Body of pancreas (tissue), 4 donors: ENCODE measurements around the gene SLC25A51. TPM values are rescaled to one million over a fixed set of nuclear protein-coding genes. Genes with fewer than 3 reads are reported as not detected.

Experiments
- ATAC-seq: fragments of 150-250 bp; one replicate; pipeline ENCODE4 v1.9.1; 2016
- DNase-seq, 4 donors: peaks; one replicate each; pipeline ENCODE4 v3.0.0-alpha.2; 2019
- H3K27ac ChIP-seq, 4 donors: fragments of 200-600 bp; sonication (generic); 1 replicate in 3 of 4; 2 replicates in 1 of 4; pipeline versions ENCODE4 v1.5.1 to v1.6.1; 2016 to 2019; ENCODE audit warnings: mild to moderate bottlenecking in 1 of 4, mixed read lengths in 1 of 4, moderate library complexity in 1 of 4
- H3K27me3 ChIP-seq, 2 donors: fragments of 200-600 bp; sonication (generic); one replicate each; pipeline ENCODE4 v1.6.0; 2016; ENCODE audit warnings: mild to moderate bottlenecking in 1 of 2
- H3K36me3 ChIP-seq, 2 donors: fragments of 200-600 bp; sonication (generic); replicated peaks in 1 of 2; 2 replicates each; pipeline ENCODE4 v1.5.1; 2016; ENCODE audit warnings: low read depth in 2 of 2; ENCODE audit not compliant: insufficient read depth in 1 of 2
- H3K4me1 ChIP-seq: fragments of 200-600 bp; sonication (generic); one replicate; pipeline ENCODE4 v1.6.0; 2016
- H3K4me3 ChIP-seq, 2 donors: fragments of 200-600 bp; sonication (generic); 1 replicate in 1 of 2; 2 replicates in 1 of 2; pipeline ENCODE4 v1.5.1; 2016 to 2019
- H3K9me3 ChIP-seq, 3 donors: fragments of 200-600 bp; sonication (generic); 1 replicate in 2 of 3; 2 replicates in 1 of 3; pipeline ENCODE4 v1.5.1; 2016
- CTCF ChIP-seq, 7 experiments: fragments of 450-650 bp in 4 of 7; fragments of 200-600 bp in 3 of 7; sonication (generic) in 3 of 7; IDR thresholded peaks; one replicate each; pipeline ENCODE4 v1.5.1; 2016 to 2019; ENCODE audit warnings: antibody characterized with exemption in 7 of 7
- POLR2A ChIP-seq, 3 donors: fragments of 450-650 bp; IDR thresholded peaks; one replicate each; pipeline ENCODE4 v1.6.1; 2016; ENCODE audit warnings: antibody characterized with exemption in 3 of 3, mild to moderate bottlenecking in 2 of 3
- WGBS, 2 donors: methylation state at CpG; one replicate each; pipeline ENCODE4 v1.1.5; 2017; 5-methylcytosine and 5-hydroxymethylcytosine counted together
- intact Hi-C: fragments of 100-400 bp; cut with DNase I; formaldehyde crosslinking; loops from one replicate; pipeline ENCODE4 v1.15.1; 2023
- total RNA-seq, 2 donors: library from RNA; depleted of rRNA; stranded (reverse); fragments of >200 nt; gene quantifications; one replicate each; pipeline ENCODE4 v1.1.0, GENCODE V29; 2016

SLC25A51 gene
- total RNA-seq, 2 donors from 2014 or later: 17.1 to 18.1 TPM

- DNase-seq (no peak), ATAC-seq (no peak)
- no peaks in the 10 kb centered on the region for H3K9me3 ChIP-seq
- H3K27ac ChIP-seq: no peak overlapping the region
- WGBS, 2 donors: 90 to 92% methylated on average over 2 of the region's 2 CpGs
- peaks cover 0 to 2% of the 10 kb centered on the region in 2 donors for H3K36me3 ChIP-seq
- H3K4me3 ChIP-seq: no peak overlapping the region
- intact Hi-C loops: no loop called here
- TF ChIP-seq CTCF (IDR thresholded peaks at IDR 0.05) (no peak), POLR2A (IDR thresholded peaks at IDR 0.05) (no peak)
- no peaks in the 10 kb centered on the region for H3K4me1 ChIP-seq
- no peaks in the 10 kb centered on the region for H3K27me3 ChIP-seq
These were observed 22.9 kb downstream of the SLC25A51 start for GRCh38 chr9:37880916-37881479.

DNA sequence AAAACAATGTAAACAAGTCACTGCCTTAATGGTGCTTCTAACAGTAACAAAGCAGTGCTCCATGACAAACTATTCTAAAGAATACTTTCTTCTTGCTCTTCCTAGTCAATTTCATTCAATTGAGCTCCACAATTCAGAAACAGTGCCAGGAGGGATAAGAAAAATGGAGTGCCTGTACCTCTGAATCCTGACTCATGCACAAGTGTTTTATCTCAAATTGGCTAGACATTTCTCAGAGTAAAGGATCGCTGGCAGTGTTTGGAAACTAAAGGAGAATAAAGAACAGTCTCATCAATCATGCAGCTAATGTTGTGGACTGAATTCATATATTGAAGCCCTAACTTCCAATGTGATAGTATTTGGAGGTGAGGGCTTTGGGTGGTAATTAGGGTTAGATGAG, 27.6 kb downstream of the SLC25A51 start:
- no peak for ATAC-seq
- H3K36me3 ChIP-seq: no peaks in the 10 kb centered on the region
- no peaks in the 10 kb centered on the region for H3K4me1 ChIP-seq
- H3K9me3 ChIP-seq: no peaks in the 10 kb centered on the region
- H3K27me3 ChIP-seq: no peaks in the 10 kb centered on the region
- DNase-seq: no peak
- intact Hi-C loops: no loop called here
- no peak overlapping the region for H3K4me3 ChIP-seq
- TF ChIP-seq CTCF (IDR thresholded peaks at IDR 0.05): no peak
- no peak overlapping the region for H3K27ac ChIP-seq
- WGBS, 2 donors: 84 to 94% methylated on average over 1 of the region's 1 CpG

DNA sequence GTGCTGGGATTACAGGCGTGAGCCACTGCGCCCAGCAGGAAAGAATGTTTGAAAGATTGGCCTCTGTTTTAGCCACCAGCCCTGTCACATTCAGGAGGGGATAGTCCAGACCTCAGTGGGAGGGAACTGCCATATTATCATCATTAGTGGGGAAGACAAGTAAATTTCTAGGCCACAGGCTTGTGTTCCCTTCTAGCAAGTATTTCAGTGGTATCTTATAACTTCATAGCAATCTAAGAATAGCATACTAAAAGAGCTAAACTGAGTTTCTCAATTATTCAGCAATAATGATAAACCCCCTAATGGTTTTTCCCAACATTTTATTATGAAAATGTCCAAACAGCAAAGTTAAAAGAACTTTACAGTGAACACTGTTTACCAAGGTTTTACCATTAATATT, 30.0 kb downstream of the SLC25A51 start:
- Histone ChIP-seq H3K9me3 (no peaks in the 10 kb centered on the region), H3K27me3 (no peaks in the 10 kb centered on the region), H3K27ac (no peak overlapping the region), H3K4me1 (no peaks in the 10 kb centered on the region), H3K4me3 (no peak overlapping the region), H3K36me3 (no peaks in the 10 kb centered on the region)
- no peak for ATAC-seq
- intact Hi-C loops: no loop called here
- DNase-seq: no peak
- no peak for TF ChIP-seq POLR2A (IDR thresholded peaks at IDR 0.05)
- no peak for TF ChIP-seq CTCF (IDR thresholded peaks at IDR 0.05)
- 100% methylated on average over 2 of the region's 2 CpGs for whole genome bisulfite sequencing, 2 donors

GRCh38 chr9:37870799-37871176, 33.1 kb downstream of the SLC25A51 start:
- TF ChIP-seq POLR2A (IDR thresholded peaks at IDR 0.05) (no peak), CTCF (IDR thresholded peaks at IDR 0.05) (no peak)
- DNase-seq (no peak), ATAC-seq (no peak)
- 74 to 81% methylated on average over 5 of the region's 5 CpGs for WGBS, 2 donors
- no peaks in the 10 kb centered on the region for H3K9me3 ChIP-seq
- H3K4me1 ChIP-seq: no peaks in the 10 kb centered on the region
- H3K36me3 ChIP-seq: peaks cover 0 to 2% of the 10 kb centered on the region in 2 donors
- no peak overlapping the region for H3K27ac ChIP-seq
- no peaks in the 10 kb centered on the region for H3K27me3 ChIP-seq
- intact Hi-C loops: no loop called here
- no peak overlapping the region for H3K4me3 ChIP-seq

DNA sequence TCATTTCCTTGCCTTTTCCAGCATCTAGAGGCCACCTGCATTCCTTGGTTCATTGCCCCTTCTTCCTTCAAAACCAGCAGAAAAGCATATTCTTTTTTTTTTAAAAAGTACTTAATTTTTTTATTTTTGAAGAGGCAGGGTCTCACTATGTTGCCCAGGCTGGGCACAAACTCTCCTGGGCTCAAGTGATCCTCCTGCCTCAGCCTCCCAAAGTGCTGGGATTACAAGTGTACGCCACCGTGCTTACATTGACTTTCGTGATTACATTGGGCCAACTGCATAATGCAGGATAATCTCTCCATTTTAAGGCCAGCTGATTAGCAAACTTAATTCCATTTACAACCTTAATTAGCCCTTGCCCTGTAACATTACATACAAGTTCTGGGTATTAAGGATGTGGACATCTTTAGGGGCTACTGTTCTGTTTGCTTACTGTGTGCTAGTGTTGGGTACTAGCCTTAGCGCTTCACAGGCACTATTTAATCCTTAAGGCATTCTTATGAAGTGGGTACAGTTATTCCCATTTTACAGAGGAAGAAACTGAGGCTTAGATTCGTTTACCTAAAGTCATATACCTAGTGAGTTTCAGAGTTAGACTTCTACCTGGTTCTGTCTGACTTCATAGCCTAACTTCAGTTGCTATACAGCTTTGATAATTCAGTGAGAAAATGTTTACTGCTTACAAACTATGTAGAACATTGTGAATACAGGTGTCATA, 33.7 kb downstream of the SLC25A51 start:
- 91 to 92% methylated on average over 5 of the region's 5 CpGs for WGBS, 2 donors

More for the DNA sequence above, 33.7 kb downstream of the SLC25A51 start:
- DNase-seq: no peak
- Histone ChIP-seq H3K27ac (no peak overlapping the region), H3K36me3 (peaks cover 0 to 3% of the 10 kb centered on the region in 2 donors), H3K27me3 (no peaks in the 10 kb centered on the region), H3K4me1 (no peaks in the 10 kb centered on the region), H3K4me3 (no peak overlapping the region), H3K9me3 (no peaks in the 10 kb centered on the region)
- no peak for ATAC-seq
- TF ChIP-seq CTCF (IDR thresholded peaks at IDR 0.05) (no peak), POLR2A (IDR thresholded peaks at IDR 0.05) (no peak)
- intact Hi-C loops: no loop called here
